DND-41 (cell line): ENCODE data around the gene BAZ1A.

Source experiments
- ATAC-seq: fragments of 200-7000 bp; cut with Tn5 transposase; 3 replicates; pipeline ENCODE4 v1.9.1; 2021; ENCODE audit warnings: low read depth; ENCODE audit not compliant: insufficient read depth
- DNase-seq: peaks from one replicate; pipeline ENCODE4 v3.0.0-alpha.2; 2020
- H2AFZ ChIP-seq: 2 replicates; pipeline ENCODE4 v1.6.0; 2012; ENCODE audit warnings: low read depth, low read length
- H3K27ac ChIP-seq: 2 replicates; pipeline ENCODE4 v1.5.1; 2012; ENCODE audit warnings: low read length, inconsistent platforms
- H3K27me3 ChIP-seq: fragments of 200-600 bp; sonication (generic); 2 replicates; pipeline ENCODE4 v1.6.0; 2012; ENCODE audit warnings: low read length, mild to moderate bottlenecking, inconsistent platforms; ENCODE audit not compliant: insufficient read depth, poor library complexity
- H3K36me3 ChIP-seq: 2 replicates; pipeline ENCODE4 v1.5.1; 2012; ENCODE audit warnings: low read length, inconsistent platforms; ENCODE audit not compliant: insufficient read depth
- H3K4me1 ChIP-seq: 2 replicates; pipeline ENCODE4 v1.5.1; 2012; ENCODE audit warnings: mild to moderate bottlenecking, low read length; ENCODE audit not compliant: insufficient read depth
- H3K4me2 ChIP-seq: 2 replicates; pipeline ENCODE4 v1.6.0; 2012; ENCODE audit warnings: mild to moderate bottlenecking, moderate library complexity, low read length, inconsistent platforms; ENCODE audit not compliant: insufficient read depth
- H3K4me3 ChIP-seq, 2 experiments: fragments of 200-600 bp in 1 of 2; shearing (Covaris generic) in 1 of 2; 2 replicates each; pipeline ENCODE4 v1.5.1; 2012 to 2016; ENCODE audit warnings: inconsistent platforms in 2 of 2, low read length in 2 of 2, mild to moderate bottlenecking in 2 of 2, low read depth in 1 of 2, moderate library complexity in 1 of 2
- H3K79me2 ChIP-seq: 2 replicates; pipeline ENCODE4 v1.6.0; 2012; ENCODE audit warnings: low read length, inconsistent platforms; ENCODE audit not compliant: insufficient read depth
- H3K9ac ChIP-seq: 2 replicates; pipeline ENCODE4 v1.6.0; 2012; ENCODE audit warnings: low read depth, mild to moderate bottlenecking, inconsistent platforms, low read length, moderate library complexity
- H3K9me3 ChIP-seq: 2 replicates; pipeline ENCODE4 v1.5.1; 2012; ENCODE audit warnings: low read length, moderate library complexity, mild to moderate bottlenecking, inconsistent platforms; ENCODE audit not compliant: insufficient read depth, severe bottlenecking
- H4K20me1 ChIP-seq: 2 replicates; pipeline ENCODE4 v1.6.0; 2012; ENCODE audit warnings: low read length; ENCODE audit not compliant: insufficient read depth
- EZH2 ChIP-seq: IDR thresholded peaks from 3 replicates; pipeline ENCODE4 v1.6.1; 2012; ENCODE audit warnings: borderline replicate concordance, low read depth, mild to moderate bottlenecking, moderate library complexity, low read length, inconsistent platforms; ENCODE audit not compliant: severe bottlenecking
- TF ChIP-seq, protein P1 (sequence below): IDR thresholded peaks from 2 replicates; pipeline ENCODE4 v1.5.1; 2012; ENCODE audit warnings: borderline replicate concordance, low read length, moderate library complexity, mild to moderate bottlenecking; ENCODE audit not compliant: poor library complexity, severe bottlenecking; ENCODE audit errors: extremely low read depth

Gene BAZ1A

GRCh38 chr14:34722723-34723545 is 152.2 kb downstream of the BAZ1A start:
- Histone ChIP-seq H3K36me3 (no peaks in the 10 kb centered on the region), H3K4me2 (peak overlapping the region; percentile 40; the same call in 1 of the 2 replicates), H3K9ac (no peak overlapping the region), H3K9me3 (no peaks in the 10 kb centered on the region), H2AFZ (peak overlapping the region; percentile 67), H4K20me1 (no peaks in the 10 kb centered on the region), H3K4me3 (no peak overlapping the region), H3K4me1 (peaks cover 6% of the 10 kb centered on the region), H3K27ac (no peak overlapping the region), H3K79me2 (no peaks in the 10 kb centered on the region), H3K27me3 (peaks cover 2% of the 10 kb centered on the region)
- peak; percentile 43 for DNase-seq
- TF ChIP-seq EZH2, result no peak
- TF ChIP-seq, protein P1, sequence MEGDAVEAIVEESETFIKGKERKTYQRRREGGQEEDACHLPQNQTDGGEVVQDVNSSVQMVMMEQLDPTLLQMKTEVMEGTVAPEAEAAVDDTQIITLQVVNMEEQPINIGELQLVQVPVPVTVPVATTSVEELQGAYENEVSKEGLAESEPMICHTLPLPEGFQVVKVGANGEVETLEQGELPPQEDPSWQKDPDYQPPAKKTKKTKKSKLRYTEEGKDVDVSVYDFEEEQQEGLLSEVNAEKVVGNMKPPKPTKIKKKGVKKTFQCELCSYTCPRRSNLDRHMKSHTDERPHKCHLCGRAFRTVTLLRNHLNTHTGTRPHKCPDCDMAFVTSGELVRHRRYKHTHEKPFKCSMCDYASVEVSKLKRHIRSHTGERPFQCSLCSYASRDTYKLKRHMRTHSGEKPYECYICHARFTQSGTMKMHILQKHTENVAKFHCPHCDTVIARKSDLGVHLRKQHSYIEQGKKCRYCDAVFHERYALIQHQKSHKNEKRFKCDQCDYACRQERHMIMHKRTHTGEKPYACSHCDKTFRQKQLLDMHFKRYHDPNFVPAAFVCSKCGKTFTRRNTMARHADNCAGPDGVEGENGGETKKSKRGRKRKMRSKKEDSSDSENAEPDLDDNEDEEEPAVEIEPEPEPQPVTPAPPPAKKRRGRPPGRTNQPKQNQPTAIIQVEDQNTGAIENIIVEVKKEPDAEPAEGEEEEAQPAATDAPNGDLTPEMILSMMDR, result peak; percentile 90
- ATAC-seq, result peak; percentile 70

DNA sequence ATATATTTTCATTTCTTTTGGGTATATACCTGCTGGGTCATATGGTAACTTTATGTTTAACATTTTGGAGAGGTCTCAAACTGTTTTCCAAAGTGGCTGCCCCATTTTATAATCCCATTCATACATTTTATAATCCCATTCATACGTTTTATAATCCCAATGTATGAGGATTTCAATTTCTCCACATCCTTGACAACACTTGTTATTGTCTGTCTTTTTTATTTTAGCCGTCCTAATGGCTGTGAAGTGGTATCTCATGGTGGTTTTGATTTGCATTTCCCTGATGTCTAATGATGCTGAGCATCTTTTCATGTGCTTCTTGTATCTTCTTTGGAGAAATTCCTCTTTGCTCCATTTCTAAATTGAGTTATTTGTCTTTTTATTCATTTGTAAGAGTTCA is 154.0 kb downstream of the BAZ1A start:
- H3K79me2 ChIP-seq, result no peaks in the 10 kb centered on the region
- H3K9ac ChIP-seq, result no peak overlapping the region
- DNase-seq (no peak), ATAC-seq (no peak)
- H3K27ac ChIP-seq, result no peak overlapping the region
- TF ChIP-seq EZH2, result no peak
- TF ChIP-seq, protein P1, result no peak
- H3K27me3 ChIP-seq, result peaks cover 2% of the 10 kb centered on the region
- no peak overlapping the region for H3K4me3 ChIP-seq
- no peak overlapping the region for H3K4me2 ChIP-seq
- H2AFZ ChIP-seq, result no peak overlapping the region
- H3K9me3 ChIP-seq, result no peaks in the 10 kb centered on the region
- H4K20me1 ChIP-seq, result no peaks in the 10 kb centered on the region
- H3K36me3 ChIP-seq, result no peaks in the 10 kb centered on the region
- H3K4me1 ChIP-seq, result peaks cover 6% of the 10 kb centered on the region

DNA sequence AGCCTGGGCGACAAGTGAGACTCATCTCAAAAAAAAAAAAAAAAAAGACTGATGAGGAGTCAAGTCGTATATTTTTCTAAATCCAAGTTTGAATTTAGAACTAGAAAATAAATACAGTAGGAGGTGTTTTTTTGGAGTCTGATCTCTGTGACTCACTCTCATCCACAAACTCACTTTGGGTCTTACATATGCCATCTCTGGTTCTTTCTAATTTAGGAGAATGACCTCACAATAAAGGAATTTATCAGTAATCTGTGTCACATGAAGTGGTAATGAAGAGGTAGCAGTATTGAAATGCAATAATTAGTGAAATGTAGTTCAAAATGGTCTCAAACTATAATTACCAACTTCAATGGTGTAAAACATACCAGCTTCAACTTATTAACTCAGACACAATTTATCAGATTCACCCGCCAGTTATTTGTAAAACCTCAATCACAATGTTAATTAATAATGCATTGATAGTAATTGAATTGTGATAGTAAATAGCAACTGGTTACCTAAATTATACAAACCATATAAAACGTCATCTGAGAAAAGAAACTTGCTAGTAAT is 156.3 kb downstream of the BAZ1A start:
- TF ChIP-seq EZH2, result no peak
- Histone ChIP-seq H3K4me3 (no peak overlapping the region), H3K4me1 (peaks cover 17% of the 10 kb centered on the region), H3K4me2 (no peak overlapping the region), H4K20me1 (no peaks in the 10 kb centered on the region), H3K79me2 (peaks cover 2% of the 10 kb centered on the region; the same call in 1 of the 2 replicates), H2AFZ (no peak overlapping the region), H3K27ac (no peak overlapping the region), H3K36me3 (no peaks in the 10 kb centered on the region), H3K27me3 (peaks cover 2% of the 10 kb centered on the region), H3K9me3 (no peaks in the 10 kb centered on the region), H3K9ac (no peak overlapping the region)
- DNase-seq (no peak), ATAC-seq (no peak)

- Histone ChIP-seq H3K36me3 (peaks cover 10% of the 10 kb centered on the region; the same call in 1 of the 2 replicates), H3K4me2 (peak overlapping the region; percentile 76), H2AFZ (peak overlapping the region; percentile 95), H3K9me3 (no peaks in the 10 kb centered on the region), H4K20me1 (no peaks in the 10 kb centered on the region), H3K79me2 (peaks cover 9% of the 10 kb centered on the region), H3K27ac (no peak overlapping the region), H3K4me3 (peak overlapping the region; percentile 83 to 84; a peak in 3 of 4 replicates), H3K9ac (peak overlapping the region; percentile 85), H3K27me3 (no peaks in the 10 kb centered on the region), H3K4me1 (peaks cover 20% of the 10 kb centered on the region)
- no peak for DNase-seq
- ATAC-seq, result no peak
- TF ChIP-seq, protein P1, result no peak
- TF ChIP-seq EZH2, result no peak
Observed at GRCh38 chr14:34715127-34715863, 159.9 kb downstream of the BAZ1A start.
